Choroid plexus epithelial cell (primary cell): ENCODE data around the gene PRR14L.
"Not testable (repeated sequence)": the region's sequence is repeated elsewhere in the genome, so short reads cannot be mapped to it uniquely, and the experiment has no call there.

Experiments used
- DNase-seq: peaks from one replicate; pipeline ENCODE4 v3.0.0-alpha.2; 2010; ENCODE audit warnings: low read depth
- H3K4me3 ChIP-seq: 2 replicates; pipeline ENCODE4 v1.5.1; 2011; ENCODE audit warnings: low read depth, mild to moderate bottlenecking, control low read depth, low read length, moderate library complexity
- TF ChIP-seq, protein P1 (sequence below): conservative IDR thresholded peaks from 2 replicates; pipeline ENCODE4 v1.5.1; 2011; ENCODE audit warnings: low read depth, mild to moderate bottlenecking, control low read depth, inconsistent platforms, low read length, moderate library complexity

Gene PRR14L

GRCh38 chr22:31749636-31750364 lies at the start of gene PRR14L:
Gene PRR14L, minus strand, starts transcription at chr22:31750132. Its CDS starts 11,272 bp downstream, at chr22:31738860.
- peak within 1 kb of the TSS; percentile 98 for H3K4me3 ChIP-seq
- DNase-seq = peak; percentile 94
- TF ChIP-seq, protein P1, sequence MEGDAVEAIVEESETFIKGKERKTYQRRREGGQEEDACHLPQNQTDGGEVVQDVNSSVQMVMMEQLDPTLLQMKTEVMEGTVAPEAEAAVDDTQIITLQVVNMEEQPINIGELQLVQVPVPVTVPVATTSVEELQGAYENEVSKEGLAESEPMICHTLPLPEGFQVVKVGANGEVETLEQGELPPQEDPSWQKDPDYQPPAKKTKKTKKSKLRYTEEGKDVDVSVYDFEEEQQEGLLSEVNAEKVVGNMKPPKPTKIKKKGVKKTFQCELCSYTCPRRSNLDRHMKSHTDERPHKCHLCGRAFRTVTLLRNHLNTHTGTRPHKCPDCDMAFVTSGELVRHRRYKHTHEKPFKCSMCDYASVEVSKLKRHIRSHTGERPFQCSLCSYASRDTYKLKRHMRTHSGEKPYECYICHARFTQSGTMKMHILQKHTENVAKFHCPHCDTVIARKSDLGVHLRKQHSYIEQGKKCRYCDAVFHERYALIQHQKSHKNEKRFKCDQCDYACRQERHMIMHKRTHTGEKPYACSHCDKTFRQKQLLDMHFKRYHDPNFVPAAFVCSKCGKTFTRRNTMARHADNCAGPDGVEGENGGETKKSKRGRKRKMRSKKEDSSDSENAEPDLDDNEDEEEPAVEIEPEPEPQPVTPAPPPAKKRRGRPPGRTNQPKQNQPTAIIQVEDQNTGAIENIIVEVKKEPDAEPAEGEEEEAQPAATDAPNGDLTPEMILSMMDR = no peak

DNA sequence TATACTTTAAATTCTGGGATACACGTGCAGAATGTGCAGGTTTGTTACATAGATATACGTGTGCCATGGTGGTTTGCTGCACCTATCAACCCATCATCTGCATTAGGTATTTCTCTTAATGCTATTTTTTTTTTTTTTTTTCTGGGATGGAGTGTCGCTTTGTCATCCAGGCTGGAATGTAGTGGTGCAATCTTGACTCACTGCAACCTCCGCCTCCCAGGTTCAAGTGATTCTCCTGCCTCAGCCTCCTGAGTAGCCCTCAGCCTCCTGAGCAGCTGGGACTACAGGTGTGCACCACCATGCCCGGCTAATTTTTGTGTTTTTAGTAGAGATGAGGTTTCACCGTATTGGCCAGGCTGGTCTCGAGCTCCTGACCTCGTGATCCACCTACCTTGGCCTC lies 49.4 kb upstream of the PRR14L start:
- not testable (repeated sequence) for H3K4me3 ChIP-seq, DNase-seq

DNA sequence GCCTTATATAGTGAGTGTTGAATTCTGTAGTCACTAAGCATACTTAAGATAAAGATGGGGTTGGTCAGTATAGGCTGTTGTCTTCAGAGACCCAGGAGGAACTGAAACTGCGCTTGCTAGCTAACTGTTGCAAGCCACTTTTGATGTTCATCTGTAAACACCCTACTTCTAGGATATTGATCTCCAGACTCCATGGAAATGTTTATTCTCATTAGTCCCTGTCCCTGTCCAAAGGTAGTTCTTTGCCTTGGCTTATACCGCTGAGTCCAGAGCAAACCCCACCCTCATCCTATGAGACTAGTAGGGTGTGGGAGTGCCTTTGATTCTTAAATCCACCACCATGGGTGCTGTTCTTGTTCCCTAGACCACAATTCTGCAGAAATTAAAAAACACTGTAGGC lies 40.3 kb upstream of the PRR14L start:
- TF ChIP-seq, protein P1 = no peak
- no peak for DNase-seq
- no peak overlapping the region for H3K4me3 ChIP-seq

GRCh38 chr22:31789803-31790202 lies 39.9 kb upstream of the PRR14L start:
- no peak overlapping the region for H3K4me3 ChIP-seq
- no peak for DNase-seq
- TF ChIP-seq, protein P1 = no peak

GRCh38 chr22:31776231-31776630 lies 26.3 kb upstream of the PRR14L start:
- H3K4me3 ChIP-seq = no peak overlapping the region
- TF ChIP-seq, protein P1 = no peak
- DNase-seq = no peak

- H3K4me3 ChIP-seq = no peak overlapping the region
- TF ChIP-seq, protein P1 = no peak
- no peak for DNase-seq
Measured at GRCh38 chr22:31773416-31773815, 23.5 kb upstream of the PRR14L start.

DNA sequence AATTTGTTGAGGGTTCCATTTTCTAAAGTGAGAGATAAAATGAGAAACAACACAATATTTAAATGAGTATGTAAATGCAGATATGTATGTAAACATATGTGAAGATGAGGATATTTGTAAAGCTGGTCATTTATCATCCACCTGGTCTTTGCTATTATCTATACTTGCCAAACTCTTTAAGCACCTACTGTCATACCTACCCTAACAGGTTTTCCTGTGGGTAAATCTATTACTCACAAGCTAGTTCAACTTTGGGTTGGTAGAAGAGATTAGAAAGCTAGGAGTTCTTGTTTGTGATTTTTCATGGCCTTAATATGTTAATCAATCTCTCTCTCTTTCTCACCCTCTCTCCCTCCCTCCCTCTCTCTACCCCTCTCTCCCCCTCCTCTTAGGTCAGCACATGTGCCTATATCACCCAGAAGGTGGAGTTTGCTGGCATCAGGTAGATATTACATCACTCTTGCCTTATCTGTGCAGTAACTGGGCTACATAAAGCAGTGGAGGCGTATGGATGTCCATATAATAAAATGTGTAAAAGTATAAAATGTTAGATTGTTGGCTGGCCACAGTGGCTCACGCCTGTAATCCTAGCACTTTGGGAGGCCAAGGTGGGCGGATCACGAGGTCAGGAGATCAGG lies 18.6 kb upstream of the PRR14L start:
- DNase-seq = no peak
- no peak overlapping the region for H3K4me3 ChIP-seq
- TF ChIP-seq, protein P1 = no peak
